ENCODE results near the gene CYB561A3.

CYB561A3 gene

GRCh38 chr11:61361741-61362541 is at the start of gene CYB561A3, which contains the start of gene TMEM138:
Gene CYB561A3 (minus strand): TSS chr11:61361882. CDS start chr11:61356713, 5,169 bp downstream.
Gene TMEM138 (plus strand): TSS chr11:61362374. CDS start chr11:61364391, 2,017 bp downstream.
- Histone ChIP-seq H3K9me3 (ENCODE audit: control insufficient read depth, low read length) (no peaks in the 10 kb centered on the region), H3K27me3 (ENCODE audit: control insufficient read depth, insufficient read depth, low read length) (no peaks in the 10 kb centered on the region)

DNA sequence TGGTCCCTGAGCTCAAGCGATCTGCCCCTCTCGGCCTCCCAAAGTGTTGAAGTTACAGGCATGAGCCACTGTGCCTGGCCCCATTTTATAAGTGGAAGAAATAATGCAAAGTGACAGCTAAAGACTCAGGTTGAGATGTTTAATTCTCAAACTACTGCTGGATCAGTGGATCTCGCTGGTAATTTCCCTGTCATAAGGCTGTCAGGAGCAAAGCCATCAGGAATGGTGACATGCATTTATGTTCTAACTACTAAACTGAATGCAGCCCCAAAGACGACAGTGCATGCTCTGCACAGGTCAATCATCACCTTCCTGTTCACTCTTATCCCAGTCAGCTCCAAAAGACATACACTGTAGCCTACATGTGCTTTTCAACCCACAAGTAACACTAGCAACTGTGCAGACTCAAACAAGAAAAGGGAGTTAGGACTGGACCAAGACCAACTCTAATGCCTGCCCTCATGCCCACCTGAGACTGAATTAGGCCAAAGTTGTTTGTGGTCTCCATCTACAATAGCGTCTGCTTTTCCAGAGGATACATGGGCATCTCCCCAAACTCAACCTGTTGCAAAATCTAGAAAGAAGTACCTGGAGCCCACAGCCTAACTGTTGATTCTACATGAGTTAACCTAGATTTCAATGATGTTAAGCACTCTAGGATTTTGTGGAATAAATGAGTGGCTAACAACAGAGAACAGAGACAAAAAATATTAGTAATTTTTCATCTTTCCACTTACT is 45.5 kb upstream of the CYB561A3 start:
- Histone ChIP-seq H3K9me3 (ENCODE audit: control insufficient read depth, low read length) (no peaks in the 10 kb centered on the region), H3K36me3 (ENCODE audit: control insufficient read depth, insufficient read depth, low read length) (peaks cover 21% of the 10 kb centered on the region), H3K27me3 (ENCODE audit: control insufficient read depth, insufficient read depth, low read length) (no peaks in the 10 kb centered on the region), H3K4me1 (ENCODE audit: control insufficient read depth, insufficient read depth, low read length) (no peaks in the 10 kb centered on the region), H3K9ac (ENCODE audit: low read length) (no peak overlapping the region), H3K4me3 (ENCODE audit: low read length) (no peak overlapping the region)

More at GRCh38 chr11:61361741-61362541, at the start of gene CYB561A3, which contains the start of gene TMEM138:
- Histone ChIP-seq H3K4me3 (ENCODE audit: low read length) (peak within 1 kb of the TSS; percentile 66), H3K4me1 (ENCODE audit: control insufficient read depth, insufficient read depth, low read length) (peaks cover 17% of the 10 kb centered on the region), H3K9ac (ENCODE audit: low read length) (peak within 1 kb of the TSS; percentile 87), H3K36me3 (ENCODE audit: control insufficient read depth, insufficient read depth, low read length) (no peaks in the 10 kb centered on the region)

GRCh38 chr11:61406067-61406466 is 44.4 kb upstream of the CYB561A3 start:
- H3K9me3 ChIP-seq (ENCODE audit: control insufficient read depth, low read length) = no peaks in the 10 kb centered on the region
- no peaks in the 10 kb centered on the region for H3K4me1 ChIP-seq (ENCODE audit: control insufficient read depth, insufficient read depth, low read length)
- no peak overlapping the region for H3K4me3 ChIP-seq (ENCODE audit: low read length)
- H3K27me3 ChIP-seq (ENCODE audit: control insufficient read depth, insufficient read depth, low read length) = no peaks in the 10 kb centered on the region
- H3K9ac ChIP-seq (ENCODE audit: low read length) = no peak overlapping the region
- H3K36me3 ChIP-seq (ENCODE audit: control insufficient read depth, insufficient read depth, low read length) = peaks cover 14% of the 10 kb centered on the region

GRCh38 chr11:61404641-61405040 is 43.0 kb upstream of the CYB561A3 start:
- no peak overlapping the region for H3K9ac ChIP-seq (ENCODE audit: low read length)
- H3K36me3 ChIP-seq (ENCODE audit: control insufficient read depth, insufficient read depth, low read length) = peaks cover 18% of the 10 kb centered on the region
- H3K4me1 ChIP-seq (ENCODE audit: control insufficient read depth, insufficient read depth, low read length) = no peaks in the 10 kb centered on the region
- H3K9me3 ChIP-seq (ENCODE audit: control insufficient read depth, low read length) = no peaks in the 10 kb centered on the region
- no peaks in the 10 kb centered on the region for H3K27me3 ChIP-seq (ENCODE audit: control insufficient read depth, insufficient read depth, low read length)
- no peak overlapping the region for H3K4me3 ChIP-seq (ENCODE audit: low read length)

- Histone ChIP-seq H3K27me3 (ENCODE audit: control insufficient read depth, insufficient read depth, low read length) (no peaks in the 10 kb centered on the region), H3K9me3 (ENCODE audit: control insufficient read depth, low read length) (no peaks in the 10 kb centered on the region), H3K36me3 (ENCODE audit: control insufficient read depth, insufficient read depth, low read length) (peaks cover 18% of the 10 kb centered on the region), H3K4me3 (ENCODE audit: low read length) (no peak overlapping the region), H3K9ac (ENCODE audit: low read length) (no peak overlapping the region), H3K4me1 (ENCODE audit: control insufficient read depth, insufficient read depth, low read length) (no peaks in the 10 kb centered on the region)
These were observed 42.4 kb upstream of the CYB561A3 start for GRCh38 chr11:61404103-61404502.

- Histone ChIP-seq H3K9me3 (ENCODE audit: control insufficient read depth, low read length) (no peaks in the 10 kb centered on the region), H3K9ac (ENCODE audit: low read length) (no peak overlapping the region), H3K4me1 (ENCODE audit: control insufficient read depth, insufficient read depth, low read length) (no peaks in the 10 kb centered on the region), H3K4me3 (ENCODE audit: low read length) (no peak overlapping the region), H3K36me3 (ENCODE audit: control insufficient read depth, insufficient read depth, low read length) (peaks cover 16% of the 10 kb centered on the region), H3K27me3 (ENCODE audit: control insufficient read depth, insufficient read depth, low read length) (no peaks in the 10 kb centered on the region)
These were observed 42.0 kb upstream of the CYB561A3 start for GRCh38 chr11:61403658-61404057.

DNA sequence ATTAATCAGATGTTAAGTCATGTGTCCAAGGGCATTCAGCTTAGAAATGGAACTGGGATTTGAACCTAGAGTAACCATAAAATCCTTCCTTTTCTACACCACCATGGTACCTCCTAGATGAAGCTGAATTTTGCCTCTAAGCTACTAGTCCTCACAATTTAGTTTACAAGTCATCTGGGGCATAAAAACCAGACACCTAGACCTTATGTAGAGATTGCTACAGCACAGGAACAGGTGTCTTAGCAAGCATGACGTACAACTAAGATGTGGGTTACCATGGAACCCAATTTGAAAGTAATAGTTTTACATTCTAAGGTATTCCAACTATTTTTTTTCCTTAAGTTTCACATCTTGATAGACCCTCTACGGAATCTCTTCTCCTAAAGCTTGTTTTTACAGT is 39.9 kb upstream of the CYB561A3 start:
- Histone ChIP-seq H3K9me3 (ENCODE audit: control insufficient read depth, low read length) (no peaks in the 10 kb centered on the region), H3K4me3 (ENCODE audit: low read length) (no peak overlapping the region), H3K4me1 (ENCODE audit: control insufficient read depth, insufficient read depth, low read length) (no peaks in the 10 kb centered on the region), H3K9ac (ENCODE audit: low read length) (no peak overlapping the region), H3K27me3 (ENCODE audit: control insufficient read depth, insufficient read depth, low read length) (no peaks in the 10 kb centered on the region), H3K36me3 (ENCODE audit: control insufficient read depth, insufficient read depth, low read length) (peaks cover 12% of the 10 kb centered on the region)

- H3K4me1 ChIP-seq (ENCODE audit: control insufficient read depth, insufficient read depth, low read length) = no peaks in the 10 kb centered on the region
- H3K4me3 ChIP-seq (ENCODE audit: low read length) = no peak overlapping the region
- H3K27me3 ChIP-seq (ENCODE audit: control insufficient read depth, insufficient read depth, low read length) = no peaks in the 10 kb centered on the region
- peaks cover 12% of the 10 kb centered on the region for H3K36me3 ChIP-seq (ENCODE audit: control insufficient read depth, insufficient read depth, low read length)
- no peaks in the 10 kb centered on the region for H3K9me3 ChIP-seq (ENCODE audit: control insufficient read depth, low read length)
- H3K9ac ChIP-seq (ENCODE audit: low read length) = no peak overlapping the region
These were observed 39.5 kb upstream of the CYB561A3 start for GRCh38 chr11:61401173-61401572.

DNA sequence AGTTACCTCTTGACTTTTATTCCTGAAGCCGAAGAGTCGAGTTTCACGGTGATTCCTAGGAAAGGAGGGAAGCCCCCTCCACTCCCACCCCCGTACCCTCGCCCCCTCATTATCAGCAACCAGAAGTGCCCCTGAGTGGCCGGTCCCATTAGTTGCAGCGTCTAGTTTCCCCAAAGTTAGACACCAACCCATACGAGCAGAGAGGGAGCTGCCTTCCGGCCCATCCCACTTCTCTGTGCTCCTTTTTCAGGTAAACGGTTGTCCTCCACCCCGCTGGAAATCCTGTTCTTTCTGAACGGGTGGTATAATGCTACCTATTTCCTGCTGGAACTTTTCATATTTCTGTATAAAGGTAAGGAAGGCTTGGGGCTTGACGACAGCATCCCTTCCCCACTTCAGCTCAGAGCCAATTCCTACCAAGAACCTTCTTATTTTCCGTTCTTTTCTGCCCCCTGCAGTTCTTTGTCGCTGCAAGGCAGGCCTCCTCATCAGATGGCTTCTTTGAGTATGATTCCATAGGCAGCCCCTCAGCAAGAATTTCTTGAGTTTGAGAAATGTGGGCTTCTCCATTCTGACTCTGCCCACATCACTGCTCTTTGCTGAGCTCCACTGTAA is 31.4 kb upstream of the CYB561A3 start:
- Histone ChIP-seq H3K4me3 (ENCODE audit: low read length) (peak overlapping the region; percentile 100), H3K9me3 (ENCODE audit: control insufficient read depth, low read length) (no peaks in the 10 kb centered on the region), H3K27me3 (ENCODE audit: control insufficient read depth, insufficient read depth, low read length) (no peaks in the 10 kb centered on the region), H3K9ac (ENCODE audit: low read length) (peak overlapping the region; percentile 95), H3K36me3 (ENCODE audit: control insufficient read depth, insufficient read depth, low read length) (no peaks in the 10 kb centered on the region), H3K4me1 (ENCODE audit: control insufficient read depth, insufficient read depth, low read length) (no peaks in the 10 kb centered on the region)

DNA sequence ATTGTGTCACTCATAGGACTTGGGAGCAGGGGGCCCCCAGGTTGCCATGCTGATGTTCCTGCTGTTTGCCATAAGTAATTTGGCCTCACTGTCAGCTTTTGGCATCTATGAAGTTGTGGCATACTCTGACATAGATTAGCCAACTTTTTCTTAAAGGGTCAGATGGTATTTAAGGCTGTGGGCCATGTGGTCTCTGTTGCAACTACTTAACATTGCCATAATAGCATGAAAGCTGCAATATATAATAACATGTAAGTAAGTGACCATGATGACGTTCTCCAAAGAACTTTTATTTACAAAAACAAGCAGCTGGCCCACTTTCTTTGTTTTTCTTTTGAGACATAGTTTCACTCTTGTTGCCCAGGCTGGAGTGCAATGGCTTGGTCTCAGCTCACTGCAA is 28.5 kb upstream of the CYB561A3 start:
- Histone ChIP-seq H3K9ac (ENCODE audit: low read length) (no peak overlapping the region), H3K36me3 (ENCODE audit: control insufficient read depth, insufficient read depth, low read length) (no peaks in the 10 kb centered on the region), H3K4me3 (ENCODE audit: low read length) (no peak overlapping the region), H3K9me3 (ENCODE audit: control insufficient read depth, low read length) (no peaks in the 10 kb centered on the region), H3K4me1 (ENCODE audit: control insufficient read depth, insufficient read depth, low read length) (no peaks in the 10 kb centered on the region), H3K27me3 (ENCODE audit: control insufficient read depth, insufficient read depth, low read length) (no peaks in the 10 kb centered on the region)

DNA sequence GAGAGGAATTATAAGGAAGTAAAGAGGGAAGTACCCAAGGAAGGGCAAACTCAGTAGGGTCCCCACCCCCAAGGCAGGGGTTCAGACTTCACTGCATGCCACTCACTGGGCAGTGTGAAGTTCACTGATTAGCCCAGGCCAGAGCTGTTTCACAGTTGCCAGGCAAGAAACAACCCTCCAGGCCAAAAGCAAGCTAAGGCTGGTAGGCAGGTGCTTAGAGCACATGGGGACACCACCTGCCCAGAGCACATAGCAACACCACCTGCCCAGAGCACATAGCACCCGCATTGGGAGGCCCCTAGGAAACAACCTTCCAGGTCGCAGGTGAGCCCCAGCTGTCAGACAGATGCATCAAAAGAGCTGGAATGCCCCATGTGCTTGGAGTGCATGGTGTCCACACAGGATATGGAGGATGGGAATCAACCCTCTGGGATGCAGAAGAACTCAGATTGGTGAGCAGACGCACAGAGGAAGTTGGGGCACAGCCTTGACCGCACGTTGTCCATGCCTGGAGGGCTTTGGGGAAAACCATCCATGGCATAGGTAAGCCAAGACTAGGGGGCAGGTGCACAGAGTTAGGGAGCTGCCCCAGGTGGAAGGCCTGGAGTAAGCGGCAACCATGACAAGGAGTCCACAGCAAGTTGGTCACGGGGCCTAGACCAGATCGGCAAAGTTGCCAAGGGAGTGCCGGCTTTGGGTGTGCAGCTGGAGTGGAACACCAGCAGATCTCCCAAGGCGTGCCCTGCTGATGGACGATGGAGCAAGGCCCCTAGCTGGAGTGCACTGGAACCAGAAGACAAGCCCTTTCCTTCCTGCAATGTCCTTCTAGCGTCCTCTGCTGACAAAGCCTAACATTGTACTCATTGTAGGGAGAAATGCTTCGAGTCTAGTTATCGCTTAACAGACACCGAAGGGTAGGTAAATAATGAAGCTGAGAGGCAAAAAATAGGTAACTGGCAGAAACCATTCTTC is 22.9 kb upstream of the CYB561A3 start:
- Histone ChIP-seq H3K27me3 (ENCODE audit: control insufficient read depth, insufficient read depth, low read length) (no peaks in the 10 kb centered on the region), H3K9me3 (ENCODE audit: control insufficient read depth, low read length) (no peaks in the 10 kb centered on the region), H3K36me3 (ENCODE audit: control insufficient read depth, insufficient read depth, low read length) (no peaks in the 10 kb centered on the region), H3K9ac (ENCODE audit: low read length) (no peak overlapping the region), H3K4me3 (ENCODE audit: low read length) (no peak overlapping the region), H3K4me1 (ENCODE audit: control insufficient read depth, insufficient read depth, low read length) (no peaks in the 10 kb centered on the region)
